Muscle layer of colon (tissue), 2 donors: ENCODE data around the gene TNK2.
"Not testable (repeated sequence)": the region's sequence is repeated elsewhere in the genome, so short reads cannot be mapped to it uniquely, and the experiment has no call there.

Experiments
- H3K27ac ChIP-seq: one replicate; pipeline ENCODE4 v1.7.0; 2013; ENCODE audit warnings: low read depth, mild to moderate bottlenecking, low read length, moderate library complexity
- H3K27me3 ChIP-seq, 2 donors: one replicate each; pipeline ENCODE4 v1.7.0; 2013; ENCODE audit warnings: low read length in 2 of 2, mild to moderate bottlenecking in 2 of 2; ENCODE audit not compliant: insufficient read depth in 2 of 2, control insufficient read depth in 1 of 2
- H3K36me3 ChIP-seq: one replicate; pipeline ENCODE4 v1.7.0; 2013; ENCODE audit warnings: mild to moderate bottlenecking, low read length; ENCODE audit not compliant: insufficient read depth
- H3K4me1 ChIP-seq: one replicate; pipeline ENCODE4 v1.7.0; 2013; ENCODE audit warnings: mild to moderate bottlenecking, low read length; ENCODE audit not compliant: insufficient read depth
- H3K4me3 ChIP-seq, 2 donors: one replicate each; pipeline ENCODE4 v1.7.0; 2013; ENCODE audit warnings: low read length in 2 of 2, low read depth in 1 of 2, mild to moderate bottlenecking in 1 of 2, moderate library complexity in 1 of 2
- H3K9ac ChIP-seq: one replicate; pipeline ENCODE4 v1.7.0; 2013; ENCODE audit warnings: low read length
- H3K9me3 ChIP-seq: one replicate; pipeline ENCODE4 v1.7.0; 2013; ENCODE audit warnings: mild to moderate bottlenecking, low read length
- donor health status: abdominal sarcoma.
- donor health status: Adenocarcinoma of cecum.

Gene TNK2

DNA sequence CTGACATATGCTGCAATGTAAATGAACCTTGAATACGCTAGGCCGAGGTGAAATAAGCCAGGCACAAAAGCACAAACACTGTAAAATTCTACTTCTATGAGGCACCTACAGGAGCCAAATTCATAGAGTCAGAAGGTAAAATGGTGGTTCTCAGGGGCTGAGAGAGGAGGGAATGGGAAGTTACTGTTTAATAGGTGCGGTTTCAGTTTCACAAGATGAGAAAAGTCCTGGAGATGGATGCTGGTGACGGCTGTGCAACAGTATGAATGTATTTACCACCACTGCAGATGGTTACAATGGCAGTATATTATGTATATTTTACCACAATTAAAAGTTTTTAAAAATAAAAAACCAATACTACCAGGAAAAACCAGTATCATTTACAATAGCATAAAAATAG, 4.0 kb downstream of the TNK2 start:
- H3K9ac ChIP-seq: no peak overlapping the region
- no peaks in the 10 kb centered on the region for H3K36me3 ChIP-seq
- peaks cover 14% of the 10 kb centered on the region for H3K4me1 ChIP-seq
- no peaks in the 10 kb centered on the region for H3K27me3 ChIP-seq
- no peak overlapping the region for H3K27ac ChIP-seq
- no peak overlapping the region for H3K4me3 ChIP-seq
- H3K9me3 ChIP-seq: no peaks in the 10 kb centered on the region

DNA sequence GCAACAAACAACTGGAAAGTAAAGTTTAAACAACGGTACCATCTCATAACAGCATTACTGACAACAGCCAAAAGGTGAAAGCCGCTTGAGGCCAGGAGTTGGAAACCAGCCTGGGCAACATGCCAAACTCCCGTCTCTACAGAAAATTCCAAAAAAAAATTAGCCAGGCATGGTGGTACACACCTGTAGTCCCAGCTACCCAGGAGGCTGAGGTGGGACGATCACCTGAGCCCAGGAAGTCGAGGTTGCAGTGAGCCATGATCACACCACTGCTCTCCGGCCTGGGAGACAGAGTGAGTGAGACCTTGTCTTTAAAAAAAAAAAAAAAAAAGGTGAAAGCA, 4.4 kb downstream of the TNK2 start:
- Histone ChIP-seq H3K4me3 (no peak overlapping the region), H3K9ac (no peak overlapping the region), H3K27me3 (no peaks in the 10 kb centered on the region), H3K4me1 (peaks cover 14% of the 10 kb centered on the region), H3K36me3 (no peaks in the 10 kb centered on the region), H3K9me3 (no peaks in the 10 kb centered on the region), H3K27ac (no peak overlapping the region)

DNA sequence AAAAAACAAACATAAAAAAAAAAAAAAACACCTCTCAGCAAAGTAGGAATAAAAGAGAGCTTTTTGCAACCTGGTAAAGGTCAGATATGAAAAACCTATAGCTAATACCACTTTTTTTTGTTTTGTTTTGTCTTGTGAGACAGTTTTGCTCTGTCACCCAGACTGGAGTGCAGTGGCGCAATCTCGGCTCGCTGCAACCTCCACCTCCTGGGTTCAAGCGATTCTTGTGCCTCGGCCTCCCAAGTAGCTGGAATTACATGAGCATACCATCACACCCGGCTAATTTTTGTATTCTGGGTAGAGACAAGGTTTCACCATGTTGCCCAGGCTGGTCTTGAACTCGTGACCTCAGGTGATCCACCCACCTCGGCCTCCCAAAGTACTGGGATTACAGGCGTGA, 5.7 kb downstream of the TNK2 start:
- not testable (repeated sequence) for H3K9ac ChIP-seq, H3K4me3 ChIP-seq, H3K27ac ChIP-seq, H3K36me3 ChIP-seq, H3K9me3 ChIP-seq, H3K27me3 ChIP-seq
- peaks cover 11% of the 10 kb centered on the region for H3K4me1 ChIP-seq

DNA sequence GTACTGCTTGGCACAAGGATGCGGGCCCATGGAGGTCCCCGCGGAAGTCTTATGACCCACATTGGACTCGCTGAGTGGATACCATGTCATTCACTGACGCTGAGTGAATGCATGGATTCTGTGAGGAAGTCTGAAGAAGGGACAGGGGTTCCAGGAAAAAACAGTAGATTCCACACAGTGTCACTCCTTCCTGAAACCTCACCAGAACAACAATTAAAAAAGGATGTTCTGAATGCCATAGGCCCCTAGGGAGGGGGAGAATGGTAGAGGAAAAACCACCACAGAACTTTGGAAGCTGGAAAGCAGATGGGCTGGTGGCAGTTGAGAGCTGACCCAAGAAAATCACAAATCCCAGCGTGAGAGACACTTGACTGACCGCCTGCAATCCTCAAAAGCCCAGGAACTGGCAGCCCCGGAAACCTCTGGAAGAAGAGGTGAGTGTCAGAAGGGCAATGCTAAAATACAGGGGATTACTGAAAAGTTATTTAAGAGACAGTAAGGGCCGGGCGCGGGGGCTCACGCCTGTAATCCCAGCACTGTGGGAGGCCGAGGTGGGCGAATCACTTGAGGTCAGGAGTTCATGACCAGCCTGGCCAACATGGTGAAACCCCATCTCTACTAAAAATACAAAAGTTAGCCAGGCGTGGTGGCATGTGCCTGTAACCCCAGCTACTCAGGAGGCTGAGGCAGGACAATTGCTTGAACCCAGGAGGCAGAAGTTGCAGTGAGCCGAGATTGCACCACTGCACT, 6.3 kb downstream of the TNK2 start:
- not testable (repeated sequence) for H3K36me3 ChIP-seq, H3K9ac ChIP-seq, H3K4me1 ChIP-seq, H3K27ac ChIP-seq, H3K27me3 ChIP-seq, H3K4me3 ChIP-seq, H3K9me3 ChIP-seq

DNA sequence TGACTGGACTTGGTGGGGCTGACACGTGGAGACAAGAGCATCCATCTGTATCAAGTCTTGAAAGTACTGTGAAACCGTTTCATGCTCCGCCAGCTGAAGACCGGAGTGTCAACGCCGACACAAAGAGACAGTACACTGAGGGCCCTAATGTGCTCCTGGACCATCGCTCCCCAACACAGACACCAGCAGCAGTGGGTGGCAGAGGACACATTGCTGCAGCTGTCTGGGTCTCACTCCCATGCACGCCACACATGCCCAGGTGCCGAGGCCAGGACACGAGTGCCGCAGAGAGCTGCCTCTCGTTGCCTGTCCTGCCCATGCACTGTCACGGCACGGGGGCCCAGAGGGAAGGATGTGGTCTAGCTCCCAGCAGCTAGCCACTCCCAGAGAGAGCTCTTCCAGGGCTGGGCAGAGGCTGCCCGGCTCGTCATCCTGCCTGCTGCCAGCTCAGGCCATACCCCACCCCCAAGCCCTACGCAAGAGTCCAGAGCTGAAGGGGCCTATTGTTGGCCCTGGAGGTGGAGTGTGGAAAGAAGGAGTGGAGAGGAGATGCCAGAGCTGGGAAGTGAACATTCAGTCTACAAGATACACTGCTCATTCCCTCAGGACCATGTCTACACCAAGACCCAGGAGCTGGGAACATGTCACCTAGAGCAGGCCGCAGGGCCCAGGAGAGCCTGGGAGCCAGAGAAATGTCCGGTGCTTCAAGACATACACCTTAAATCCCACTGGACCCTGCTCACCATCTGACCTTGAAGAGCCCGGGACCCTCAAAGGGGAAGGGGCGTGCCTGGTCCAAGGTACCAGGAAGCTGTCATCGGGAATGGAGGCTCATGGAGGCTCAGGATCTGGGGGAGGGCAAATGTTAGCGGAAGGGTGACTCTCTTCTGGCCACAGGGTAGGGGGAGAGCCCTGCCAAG, 7.7 kb downstream of the TNK2 start:
- H3K4me1 ChIP-seq: peaks cover 20% of the 10 kb centered on the region
- H3K9me3 ChIP-seq: no peaks in the 10 kb centered on the region
- no peak overlapping the region for H3K27ac ChIP-seq
- H3K36me3 ChIP-seq: no peaks in the 10 kb centered on the region
- H3K9ac ChIP-seq: no peak overlapping the region
- no peaks in the 10 kb centered on the region for H3K27me3 ChIP-seq
- H3K4me3 ChIP-seq: no peak overlapping the region

DNA sequence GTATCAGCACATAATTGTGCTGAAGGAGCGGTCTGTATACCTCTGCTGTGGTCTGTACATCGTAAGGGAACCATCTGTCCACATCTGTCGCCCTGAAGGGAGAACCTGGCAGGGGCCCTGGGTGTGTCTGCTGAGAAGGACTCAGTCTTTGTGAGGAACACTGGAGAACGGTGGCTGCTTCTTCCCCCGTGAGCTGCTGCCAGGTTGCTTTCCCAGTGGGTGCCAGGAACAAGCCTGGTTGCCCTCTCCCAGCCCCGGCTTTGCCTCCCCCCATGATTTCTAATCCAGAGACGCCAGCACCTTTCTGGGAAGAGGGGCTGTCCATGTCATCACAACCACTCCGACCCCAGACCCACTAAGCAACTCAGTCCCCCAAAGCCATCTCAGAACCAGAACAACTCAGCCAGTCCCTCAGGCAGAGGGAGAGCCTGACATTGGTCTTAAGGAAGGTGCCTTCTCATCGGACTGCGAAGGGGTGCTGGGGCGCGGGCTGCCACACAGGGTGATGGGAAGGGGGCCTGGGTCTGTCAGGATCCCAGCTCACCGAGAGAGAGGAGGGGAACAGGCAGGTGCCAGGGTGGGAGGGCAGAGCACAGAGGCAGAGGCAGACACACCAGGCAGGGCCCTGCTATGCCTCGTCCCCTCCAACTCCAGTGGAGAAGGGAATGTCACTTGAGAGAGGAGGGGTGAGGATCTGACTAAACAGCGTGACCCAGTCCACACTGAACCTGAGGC, 8.5 kb downstream of the TNK2 start:
- Histone ChIP-seq H3K27me3 (no peaks in the 10 kb centered on the region), H3K4me1 (peaks cover 22% of the 10 kb centered on the region), H3K4me3 (no peak overlapping the region), H3K9ac (no peak overlapping the region), H3K9me3 (no peaks in the 10 kb centered on the region), H3K27ac (no peak overlapping the region), H3K36me3 (no peaks in the 10 kb centered on the region)

DNA sequence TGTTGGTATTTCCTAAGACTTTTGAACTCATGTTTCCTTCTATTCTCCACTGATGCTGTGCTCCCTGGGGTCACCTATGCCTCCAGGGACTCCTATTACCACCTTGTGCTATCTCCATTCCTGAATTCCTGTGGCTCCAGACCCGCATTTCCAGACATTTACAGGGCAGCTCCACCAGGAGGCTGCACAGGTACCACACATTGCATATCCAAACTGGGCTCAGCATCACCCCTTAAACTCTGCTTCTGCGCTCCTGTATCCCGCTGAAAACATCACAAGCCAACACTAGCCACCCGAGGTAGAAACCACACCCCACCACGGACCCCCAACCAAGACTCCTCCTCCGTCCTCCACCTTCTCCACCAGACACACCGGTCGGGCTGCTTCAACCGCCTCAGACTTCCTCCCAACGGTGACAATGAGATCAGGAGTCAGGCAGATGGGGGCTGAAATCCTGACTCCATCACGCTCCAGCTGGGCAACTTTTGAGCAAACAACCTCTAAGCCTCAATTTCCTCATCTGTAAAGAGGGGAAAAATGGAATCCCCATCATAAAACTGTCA, 10.4 kb downstream of the TNK2 start:
- Histone ChIP-seq H3K9me3 (no peaks in the 10 kb centered on the region), H3K9ac (no peak overlapping the region), H3K36me3 (no peaks in the 10 kb centered on the region), H3K27ac (no peak overlapping the region), H3K27me3 (no peaks in the 10 kb centered on the region), H3K4me1 (peaks cover 40% of the 10 kb centered on the region), H3K4me3 (no peak overlapping the region)

DNA sequence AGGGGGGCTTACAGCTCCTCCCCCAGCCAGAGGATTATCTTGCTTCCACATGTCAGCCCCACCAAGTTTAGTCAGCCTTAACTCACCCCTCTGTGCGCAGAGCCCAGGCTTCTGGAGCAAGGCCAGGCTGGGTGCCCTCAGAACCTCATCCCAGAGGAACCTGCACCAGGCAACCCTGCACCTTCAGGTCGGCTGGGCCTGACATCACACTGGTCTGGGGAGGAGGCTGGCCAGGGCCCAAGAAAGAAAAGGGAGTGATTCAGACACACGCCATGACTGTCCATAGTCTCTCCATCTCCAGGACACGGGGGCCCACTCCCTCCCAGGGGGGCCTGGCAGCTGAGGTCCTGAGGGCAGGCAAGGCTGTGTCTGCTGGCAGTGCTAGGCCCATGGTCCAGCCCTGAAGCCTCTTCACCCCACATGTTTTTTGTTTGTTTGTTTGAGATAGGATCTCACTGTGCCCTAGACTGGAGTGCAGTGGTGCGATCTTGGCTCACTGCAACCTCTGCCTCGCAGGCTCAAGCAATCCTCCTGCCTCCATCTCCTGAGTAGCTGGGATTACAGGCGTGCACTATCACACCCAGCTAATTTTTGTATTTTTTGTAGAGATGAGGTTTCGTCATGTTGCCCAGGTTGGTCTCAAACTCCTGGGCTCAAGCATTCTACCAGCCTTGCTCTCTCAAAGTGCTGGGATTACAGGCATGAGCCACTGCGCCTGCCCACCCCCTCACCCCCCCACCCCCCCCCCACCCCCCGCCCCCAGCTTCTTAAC, 11.1 kb downstream of the TNK2 start:
- no peaks in the 10 kb centered on the region for H3K9me3 ChIP-seq
- H3K4me1 ChIP-seq: peaks cover 42% of the 10 kb centered on the region
- H3K4me3 ChIP-seq: no peak overlapping the region
- peak overlapping the region; percentile 49 for H3K9ac ChIP-seq
- no peaks in the 10 kb centered on the region for H3K27me3 ChIP-seq
- H3K36me3 ChIP-seq: no peaks in the 10 kb centered on the region
- H3K27ac ChIP-seq: peak overlapping the region; percentile 87

DNA sequence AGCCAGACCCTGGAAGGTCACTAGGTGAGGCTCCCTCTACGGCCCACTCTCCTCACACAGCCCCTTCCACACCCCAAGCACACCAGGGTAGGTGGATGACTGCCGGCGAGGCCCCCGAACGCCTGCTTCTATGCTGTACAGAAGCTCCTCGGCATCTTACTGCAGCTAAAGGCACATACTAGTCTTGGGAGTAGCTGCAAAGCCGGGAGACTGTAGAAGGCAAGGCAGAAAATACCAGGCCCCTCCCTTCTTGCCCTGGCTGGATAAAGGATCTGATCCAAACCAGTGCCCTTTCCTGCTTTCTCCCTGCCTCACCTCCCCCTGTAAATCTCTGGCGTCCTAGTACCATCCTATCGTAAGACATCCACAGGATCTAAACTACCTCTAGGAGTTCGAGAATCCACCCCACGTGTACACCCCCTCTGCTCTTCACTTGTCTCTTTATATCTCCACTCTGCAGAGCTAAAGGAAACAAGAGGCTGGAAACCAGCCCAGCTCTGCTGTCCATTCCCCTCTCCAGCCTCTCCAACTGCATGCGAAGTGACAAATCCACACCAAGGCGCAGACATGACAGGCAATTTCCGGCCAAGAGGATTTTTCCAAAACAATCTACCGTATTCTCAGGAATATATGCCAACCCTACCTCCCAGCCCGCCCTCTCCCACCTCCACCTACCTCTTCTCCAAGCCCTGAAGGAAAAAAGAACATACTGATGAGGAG, 11.8 kb downstream of the TNK2 start:
- Histone ChIP-seq H3K4me1 (peaks cover 49% of the 10 kb centered on the region), H3K36me3 (no peaks in the 10 kb centered on the region), H3K9me3 (no peaks in the 10 kb centered on the region), H3K27ac (peak overlapping the region; percentile 87), H3K9ac (peak overlapping the region; percentile 49), H3K4me3 (peak overlapping the region; percentile 81 to 85), H3K27me3 (no peaks in the 10 kb centered on the region)

DNA sequence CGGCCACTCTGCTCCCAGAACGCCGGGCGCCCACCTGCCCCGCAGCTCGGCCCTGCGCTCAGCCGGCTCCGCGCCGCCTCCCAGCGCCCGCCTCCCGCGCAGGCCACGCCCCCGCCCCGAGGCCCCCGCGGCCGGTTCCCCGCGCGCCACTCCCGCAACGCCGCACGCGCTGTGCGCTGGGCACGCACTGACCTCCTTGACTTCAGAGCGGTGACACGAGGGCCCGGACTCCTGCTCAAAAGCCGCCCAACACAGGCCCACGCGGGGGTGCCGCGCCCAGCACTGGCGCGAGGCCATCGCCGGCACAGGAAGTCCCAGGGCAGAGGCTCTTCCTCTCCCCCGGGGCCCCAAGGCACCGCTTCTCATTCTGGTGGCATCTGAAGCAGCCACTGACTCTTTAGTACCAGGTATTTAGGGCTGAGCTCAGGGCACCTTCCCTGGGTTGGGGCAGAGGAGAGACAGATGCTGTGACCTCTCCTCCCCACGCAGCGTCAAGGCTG, 12.4 kb downstream of the TNK2 start:
- peak overlapping the region; percentile 49 for H3K9ac ChIP-seq
- H3K27ac ChIP-seq: peak overlapping the region; percentile 87
- peaks cover 52% of the 10 kb centered on the region for H3K4me1 ChIP-seq
- peak overlapping the region; percentile 81 to 85 for H3K4me3 ChIP-seq
- H3K9me3 ChIP-seq: no peaks in the 10 kb centered on the region
- H3K36me3 ChIP-seq: no peaks in the 10 kb centered on the region
- no peaks in the 10 kb centered on the region for H3K27me3 ChIP-seq
